Measurements from ENCODE around the gene SUPT5H. TPM values are rescaled to one million over a fixed set of nuclear protein-coding genes. Genes with fewer than 3 reads are reported as not detected.
A peak's percentile ranks its signal among the peaks of the same experiment; 100 is the strongest.
"Not testable (repeated sequence)": the region's sequence is repeated elsewhere in the genome, so short reads cannot be mapped to it uniquely, and the experiment has no call there.

Gene SUPT5H
- total and polyA plus RNA-seq, 5 donors = 68.8 to 85.1 (median 76.4) TPM

GRCh38 chr19:39471756-39472536 lies 26.6 kb downstream of the SUPT5H start:
- DNase-seq = no peak
- Histone ChIP-seq H3K4me1 (ENCODE audit: control insufficient read depth, insufficient read depth, low read length) (no peaks in the 10 kb centered on the region), H3K4me3 (ENCODE audit: low read length) (no peak overlapping the region), H3K9me3 (ENCODE audit: control insufficient read depth, low read length) (no peaks in the 10 kb centered on the region), H3K27ac (ENCODE audit: low read length) (no peak overlapping the region), H3K27me3 (ENCODE audit: control insufficient read depth, insufficient read depth) (no peaks in the 10 kb centered on the region)
- intact Hi-C loops (cut with DNase I) = loop anchor here in 1 of 4 donors (5.0 kb wide), 1 partner anchor 60 kb away; the partner anchor contains the start of gene EID2B
- 85% methylated on average over 8 of the region's 8 CpGs for WGBS
- no peak for ATAC-seq

- DNase-seq (peak in 1 of 3 donors; percentile 61), ATAC-seq (peak in 1 of 2 donors; percentile 3)
- 89% methylated on average over 32 of the region's 32 CpGs for WGBS
- Histone ChIP-seq H3K4me3 (ENCODE audit: low read length) (no peak overlapping the region), H3K27ac (ENCODE audit: low read length) (no peak overlapping the region), H3K9me3 (ENCODE audit: control insufficient read depth, low read length) (no peaks in the 10 kb centered on the region), H3K27me3 (ENCODE audit: control insufficient read depth, insufficient read depth) (no peaks in the 10 kb centered on the region), H3K4me1 (ENCODE audit: control insufficient read depth, insufficient read depth, low read length) (no peaks in the 10 kb centered on the region)
- intact Hi-C loops (cut with DNase I) = loop anchor here in 1 of 4 donors (5.0 kb wide), 1 partner anchor 59 kb away; the partner anchor contains the start of gene EID2B
Measured at GRCh38 chr19:39472746-39473442, 27.5 kb downstream of the SUPT5H start.

- WGBS = 80% methylated on average over 11 of the region's 11 CpGs
- no peak for DNase-seq
- no peak overlapping the region for H3K27ac ChIP-seq (ENCODE audit: low read length)
- H3K9me3 ChIP-seq (ENCODE audit: control insufficient read depth, low read length) = no peaks in the 10 kb centered on the region
- no peak for ATAC-seq
- no peaks in the 10 kb centered on the region for H3K4me1 ChIP-seq (ENCODE audit: control insufficient read depth, insufficient read depth, low read length)
- H3K4me3 ChIP-seq (ENCODE audit: low read length) = no peak overlapping the region
- no peaks in the 10 kb centered on the region for H3K27me3 ChIP-seq (ENCODE audit: control insufficient read depth, insufficient read depth)
- intact Hi-C loops (cut with DNase I) = loop anchor here in 1 of 4 donors (5.0 kb wide), 1 partner anchor 59 kb away; the partner anchor contains the start of gene EID2B
Measured at GRCh38 chr19:39473443-39473960, 28.1 kb downstream of the SUPT5H start.

- intact Hi-C loops (cut with DNase I) = loop anchor here in 1 of 4 donors (5.0 kb wide), 1 partner anchor 58 kb away; the partner anchor contains the start of gene EID2B
- 50% methylated on average over 9 of the region's 9 CpGs for WGBS
- ATAC-seq (peak; percentile 60 to 65), DNase-seq (peak; percentile 56 to 86 (median 84))
- Histone ChIP-seq H3K27ac (ENCODE audit: low read length) (no peak overlapping the region), H3K4me1 (ENCODE audit: control insufficient read depth, insufficient read depth, low read length) (no peaks in the 10 kb centered on the region), H3K9me3 (ENCODE audit: control insufficient read depth, low read length) (no peaks in the 10 kb centered on the region), H3K4me3 (ENCODE audit: low read length) (no peak overlapping the region), H3K27me3 (ENCODE audit: control insufficient read depth, insufficient read depth) (no peaks in the 10 kb centered on the region)
Measured at GRCh38 chr19:39474139-39474620, 28.8 kb downstream of the SUPT5H start.

GRCh38 chr19:39475748-39476147 lies 30.4 kb downstream of the SUPT5H start:
- Histone ChIP-seq H3K27ac (ENCODE audit: low read length) (no peak overlapping the region), H3K27me3 (ENCODE audit: control insufficient read depth, insufficient read depth) (no peaks in the 10 kb centered on the region), H3K4me3 (ENCODE audit: low read length) (no peak overlapping the region), H3K9me3 (ENCODE audit: control insufficient read depth, low read length) (no peaks in the 10 kb centered on the region), H3K4me1 (ENCODE audit: control insufficient read depth, insufficient read depth, low read length) (no peaks in the 10 kb centered on the region)
- DNase-seq (no peak), ATAC-seq (no peak)
- WGBS = 100% methylated on average over 2 of the region's 2 CpGs
- intact Hi-C loops (cut with DNase I) = loop anchor here in 1 of 4 donors (5.0 kb wide), 1 partner anchor 57 kb away; the partner anchor contains the start of gene EID2B

- H3K4me1 ChIP-seq (ENCODE audit: control insufficient read depth, insufficient read depth, low read length); H3K27ac ChIP-seq (ENCODE audit: low read length); H3K27me3 ChIP-seq (ENCODE audit: control insufficient read depth, insufficient read depth); ATAC-seq; H3K9me3 ChIP-seq (ENCODE audit: control insufficient read depth, low read length); DNase-seq; H3K4me3 ChIP-seq (ENCODE audit: low read length): not testable (repeated sequence)
- intact Hi-C loops (cut with DNase I) = loop anchor here in 1 of 4 donors (5.0 kb wide), 1 partner anchor 53 kb away; the partner anchor contains the start of gene EID2B
- 78% methylated on average over 11 of the region's 11 CpGs for WGBS
Measured at GRCh38 chr19:39479319-39479801, 34.0 kb downstream of the SUPT5H start.

- Histone ChIP-seq H3K4me3 (ENCODE audit: low read length) (peak overlapping the region; percentile 92), H3K27me3 (ENCODE audit: control insufficient read depth, insufficient read depth) (no peaks in the 10 kb centered on the region), H3K27ac (ENCODE audit: low read length) (peak overlapping the region; percentile 15), H3K9me3 (ENCODE audit: control insufficient read depth, low read length) (no peaks in the 10 kb centered on the region), H3K4me1 (ENCODE audit: control insufficient read depth, insufficient read depth, low read length) (peaks cover 7% of the 10 kb centered on the region)
- intact Hi-C loops (cut with DNase I) = loop anchor here in 1 of 4 donors (5.0 kb wide), 1 partner anchor 52 kb away; the partner anchor contains the start of gene EID2B
- no peak for DNase-seq
- 42% methylated on average over 10 of the region's 10 CpGs for WGBS
- no peak for ATAC-seq
Measured at GRCh38 chr19:39479916-39480315, 34.5 kb downstream of the SUPT5H start.

- Histone ChIP-seq H3K27ac (ENCODE audit: low read length) (peak within 1 kb of the TSS; percentile 79), H3K4me3 (ENCODE audit: low read length) (peak within 1 kb of the TSS; percentile 92), H3K4me1 (ENCODE audit: control insufficient read depth, insufficient read depth, low read length) (peaks cover 7% of the 10 kb centered on the region), H3K27me3 (ENCODE audit: control insufficient read depth, insufficient read depth) (no peaks in the 10 kb centered on the region), H3K9me3 (ENCODE audit: control insufficient read depth, low read length) (no peaks in the 10 kb centered on the region)
- ATAC-seq (peak; percentile 98), DNase-seq (peak; percentile 98 to 100 (median 99))
- WGBS = under 1% methylated on average over 62 of the region's 62 CpGs
- intact Hi-C loops (cut with DNase I) = no loop called here
Measured at GRCh38 chr19:39480337-39481228, 35.2 kb downstream of the SUPT5H start, which contains the start of gene TIMM50. Gene TIMM50 (plus strand): TSS chr19:39480838. CDS start chr19:39480854, 16 bp downstream.

GRCh38 chr19:39481229-39481545 lies 35.8 kb downstream of the SUPT5H start:
- intact Hi-C loops (cut with DNase I) = no loop called here
- ATAC-seq = peak in 1 of 2 donors; percentile 3
- H3K27me3 ChIP-seq (ENCODE audit: control insufficient read depth, insufficient read depth) = no peaks in the 10 kb centered on the region
- peak overlapping the region; percentile 92 for H3K4me3 ChIP-seq (ENCODE audit: low read length)
- no peaks in the 10 kb centered on the region for H3K9me3 ChIP-seq (ENCODE audit: control insufficient read depth, low read length)
- H3K4me1 ChIP-seq (ENCODE audit: control insufficient read depth, insufficient read depth, low read length) = peaks cover 7% of the 10 kb centered on the region
- no peak for DNase-seq
- under 1% methylated on average over 12 of the region's 12 CpGs for WGBS
- H3K27ac ChIP-seq (ENCODE audit: low read length) = no peak overlapping the region

- intact Hi-C loops (cut with DNase I) = no loop called here
- Histone ChIP-seq H3K27ac (ENCODE audit: low read length) (no peak overlapping the region), H3K27me3 (ENCODE audit: control insufficient read depth, insufficient read depth) (no peaks in the 10 kb centered on the region), H3K9me3 (ENCODE audit: control insufficient read depth, low read length) (no peaks in the 10 kb centered on the region), H3K4me3 (ENCODE audit: low read length) (peak overlapping the region; percentile 92), H3K4me1 (ENCODE audit: control insufficient read depth, insufficient read depth, low read length) (peaks cover 7% of the 10 kb centered on the region)
- ATAC-seq (no peak), DNase-seq (peak in 1 of 3 donors; percentile 35)
- 70% methylated on average over 11 of the region's 11 CpGs for WGBS
Measured at GRCh38 chr19:39481676-39482075, 36.3 kb downstream of the SUPT5H start.
